ENCODE data around the gene PHF23.

DNA sequence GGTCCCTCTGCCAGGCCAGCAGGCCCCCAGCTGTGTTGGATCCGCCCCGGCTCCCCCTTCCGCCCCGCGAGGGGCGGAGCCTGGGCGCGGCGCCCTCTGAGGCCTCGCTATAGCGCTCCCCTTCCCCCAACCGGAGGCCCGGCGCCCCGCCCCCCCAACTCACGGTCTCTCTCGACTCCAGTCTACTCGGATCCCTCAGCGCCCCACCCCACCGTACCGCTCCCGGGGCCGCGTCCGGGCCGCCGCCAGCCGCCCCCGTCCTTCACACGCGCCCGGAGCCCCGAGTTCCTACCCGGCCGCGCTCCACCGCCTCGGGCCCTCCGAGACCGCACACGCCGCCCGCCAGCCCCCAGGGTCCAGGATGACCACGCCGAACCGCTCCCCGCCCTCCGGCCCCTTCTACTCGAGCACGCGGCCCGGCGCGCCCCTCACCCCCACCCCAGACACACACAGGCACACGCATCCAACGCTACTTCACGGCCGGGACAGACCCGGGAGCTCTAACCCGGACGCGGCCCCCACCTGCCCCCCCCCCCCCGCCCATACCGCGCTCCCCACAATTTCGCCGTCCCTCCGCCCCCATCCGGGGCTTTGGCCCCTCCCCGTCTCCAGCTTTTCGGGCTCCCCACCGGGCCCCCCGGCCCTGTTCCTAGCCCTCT is 1.4 kb downstream of the PHF23 start:
- TF ChIP-seq, protein P1, sequence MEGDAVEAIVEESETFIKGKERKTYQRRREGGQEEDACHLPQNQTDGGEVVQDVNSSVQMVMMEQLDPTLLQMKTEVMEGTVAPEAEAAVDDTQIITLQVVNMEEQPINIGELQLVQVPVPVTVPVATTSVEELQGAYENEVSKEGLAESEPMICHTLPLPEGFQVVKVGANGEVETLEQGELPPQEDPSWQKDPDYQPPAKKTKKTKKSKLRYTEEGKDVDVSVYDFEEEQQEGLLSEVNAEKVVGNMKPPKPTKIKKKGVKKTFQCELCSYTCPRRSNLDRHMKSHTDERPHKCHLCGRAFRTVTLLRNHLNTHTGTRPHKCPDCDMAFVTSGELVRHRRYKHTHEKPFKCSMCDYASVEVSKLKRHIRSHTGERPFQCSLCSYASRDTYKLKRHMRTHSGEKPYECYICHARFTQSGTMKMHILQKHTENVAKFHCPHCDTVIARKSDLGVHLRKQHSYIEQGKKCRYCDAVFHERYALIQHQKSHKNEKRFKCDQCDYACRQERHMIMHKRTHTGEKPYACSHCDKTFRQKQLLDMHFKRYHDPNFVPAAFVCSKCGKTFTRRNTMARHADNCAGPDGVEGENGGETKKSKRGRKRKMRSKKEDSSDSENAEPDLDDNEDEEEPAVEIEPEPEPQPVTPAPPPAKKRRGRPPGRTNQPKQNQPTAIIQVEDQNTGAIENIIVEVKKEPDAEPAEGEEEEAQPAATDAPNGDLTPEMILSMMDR (conservative IDR thresholded peaks at IDR 0.05; ENCODE audit: low read depth, low read length): no peak
- no peak for TF ChIP-seq EZH2 (IDR thresholded peaks at IDR 0.05; ENCODE audit: borderline replicate concordance, low read depth, low read length, poor library complexity, severe bottlenecking)

All from A673 (cell line).